HFFc6 (cell line): ENCODE results near the gene TCF7L1. TPM values are rescaled to one million over a fixed set of nuclear protein-coding genes. Genes with fewer than 3 reads are reported as not detected.

Experiments
- DNase-seq: peaks from one replicate; pipeline ENCODE4 v3.0.0-alpha.2; 2018
- H3K27ac Mint-ChIP-seq: 2 replicates; pipeline ENCODE4 v1.8.0; 2020; ENCODE audit warnings: mild to moderate bottlenecking, mixed read lengths
- H3K27me3 Mint-ChIP-seq: 2 replicates; pipeline ENCODE4 v1.8.0; 2021; ENCODE audit warnings: mild to moderate bottlenecking, moderate library complexity, mixed read lengths; ENCODE audit not compliant: insufficient read depth
- H3K36me3 Mint-ChIP-seq: 2 replicates; pipeline ENCODE4 v1.8.0; 2021; ENCODE audit warnings: low read depth, mixed read lengths
- H3K4me1 Mint-ChIP-seq: 2 replicates; pipeline ENCODE4 v1.8.0; 2020; ENCODE audit warnings: low read depth, mixed read lengths
- H3K4me3 Mint-ChIP-seq: 2 replicates; pipeline ENCODE4 v1.8.0; 2020; ENCODE audit warnings: mild to moderate bottlenecking, moderate library complexity, mixed read lengths
- H3K9me3 Mint-ChIP-seq: 2 replicates; pipeline ENCODE4 v1.8.0; 2020; ENCODE audit warnings: mild to moderate bottlenecking, mixed read lengths
- CTCF ChIP-seq: fragments of 200-600 bp; sonication (generic); IDR thresholded peaks from 2 replicates; pipeline ENCODE4 v1.5.0; 2021; ENCODE audit warnings: antibody characterized with exemption, mild to moderate bottlenecking
- total RNA-seq, 6 experiments: library from RNA; stranded (reverse); fragmentation: NEBNext Ultra II Directional; extraction: Animal tissue kit (Norgen Biotek cat#: 25700); gene quantifications; 2 replicates in 1 of 6; 3 replicates in 5 of 6; pipeline ENCODE4 v1.2.3, GENCODE V29; 2021

TCF7L1 gene
- total RNA-seq, 6 experiments from 2014 or later, result 2.6 to 10.3 (median 9.4) TPM

GRCh38 chr2:85238607-85239006 is 105.4 kb downstream of the TCF7L1 start:
- Mint-ChIP-seq H3K27ac (no peak overlapping the region), H3K4me3 (no peak overlapping the region), H3K27me3 (peaks cover 5% of the 10 kb centered on the region; the same call in 1 of the 2 replicates), H3K9me3 (no peaks in the 10 kb centered on the region), H3K4me1 (peaks cover 7% of the 10 kb centered on the region), H3K36me3 (no peaks in the 10 kb centered on the region)
- no peak for TF ChIP-seq CTCF
- DNase-seq, result no peak

GRCh38 chr2:85239102-85239501 is 105.9 kb downstream of the TCF7L1 start:
- Mint-ChIP-seq H3K27ac (no peak overlapping the region), H3K27me3 (peaks cover 5% of the 10 kb centered on the region), H3K9me3 (no peaks in the 10 kb centered on the region), H3K4me1 (peaks cover 7% of the 10 kb centered on the region), H3K36me3 (0 out of 2 replicates have a peak, but pooled peaks cover 2% of the 10 kb centered on the region), H3K4me3 (no peak overlapping the region)
- DNase-seq, result no peak
- TF ChIP-seq CTCF, result no peak

GRCh38 chr2:85240055-85240454 is 106.9 kb downstream of the TCF7L1 start:
- no peak for TF ChIP-seq CTCF
- no peak for DNase-seq
- Mint-ChIP-seq H3K36me3 (peaks cover 9% of the 10 kb centered on the region; the same call in 1 of the 2 replicates), H3K9me3 (no peaks in the 10 kb centered on the region), H3K4me1 (peaks cover 13% of the 10 kb centered on the region), H3K4me3 (no peak overlapping the region), H3K27me3 (peaks cover 5% of the 10 kb centered on the region), H3K27ac (no peak overlapping the region)

GRCh38 chr2:85242321-85242720 is 109.1 kb downstream of the TCF7L1 start:
- peaks cover 6% of the 10 kb centered on the region for H3K27me3 Mint-ChIP-seq
- peaks cover 31% of the 10 kb centered on the region for H3K4me1 Mint-ChIP-seq
- peaks cover 9% of the 10 kb centered on the region; the same call in 1 of the 2 replicates for H3K36me3 Mint-ChIP-seq
- H3K27ac Mint-ChIP-seq, result no peak overlapping the region
- no peak overlapping the region for H3K4me3 Mint-ChIP-seq
- no peak for TF ChIP-seq CTCF
- H3K9me3 Mint-ChIP-seq, result no peaks in the 10 kb centered on the region
- DNase-seq, result no peak

- peak; percentile 66 for TF ChIP-seq CTCF
- H3K4me1 Mint-ChIP-seq, result peaks cover 41% of the 10 kb centered on the region
- peaks cover 4% of the 10 kb centered on the region for H3K27me3 Mint-ChIP-seq
- H3K9me3 Mint-ChIP-seq, result no peaks in the 10 kb centered on the region
- H3K4me3 Mint-ChIP-seq, result no peak overlapping the region
- H3K27ac Mint-ChIP-seq, result no peak overlapping the region
- no peak for DNase-seq
- H3K36me3 Mint-ChIP-seq, result peaks cover 9% of the 10 kb centered on the region; the same call in 1 of the 2 replicates
Measured at GRCh38 chr2:85243101-85244072, 110.2 kb downstream of the TCF7L1 start.
